Measurements from ENCODE around the gene ZNF837.
A peak's percentile ranks its signal among the peaks of the same experiment; 100 is the strongest.
"Not testable (repeated sequence)": the region's sequence is repeated elsewhere in the genome, so short reads cannot be mapped to it uniquely, and the experiment has no call there.

ZNF837 gene

DNA sequence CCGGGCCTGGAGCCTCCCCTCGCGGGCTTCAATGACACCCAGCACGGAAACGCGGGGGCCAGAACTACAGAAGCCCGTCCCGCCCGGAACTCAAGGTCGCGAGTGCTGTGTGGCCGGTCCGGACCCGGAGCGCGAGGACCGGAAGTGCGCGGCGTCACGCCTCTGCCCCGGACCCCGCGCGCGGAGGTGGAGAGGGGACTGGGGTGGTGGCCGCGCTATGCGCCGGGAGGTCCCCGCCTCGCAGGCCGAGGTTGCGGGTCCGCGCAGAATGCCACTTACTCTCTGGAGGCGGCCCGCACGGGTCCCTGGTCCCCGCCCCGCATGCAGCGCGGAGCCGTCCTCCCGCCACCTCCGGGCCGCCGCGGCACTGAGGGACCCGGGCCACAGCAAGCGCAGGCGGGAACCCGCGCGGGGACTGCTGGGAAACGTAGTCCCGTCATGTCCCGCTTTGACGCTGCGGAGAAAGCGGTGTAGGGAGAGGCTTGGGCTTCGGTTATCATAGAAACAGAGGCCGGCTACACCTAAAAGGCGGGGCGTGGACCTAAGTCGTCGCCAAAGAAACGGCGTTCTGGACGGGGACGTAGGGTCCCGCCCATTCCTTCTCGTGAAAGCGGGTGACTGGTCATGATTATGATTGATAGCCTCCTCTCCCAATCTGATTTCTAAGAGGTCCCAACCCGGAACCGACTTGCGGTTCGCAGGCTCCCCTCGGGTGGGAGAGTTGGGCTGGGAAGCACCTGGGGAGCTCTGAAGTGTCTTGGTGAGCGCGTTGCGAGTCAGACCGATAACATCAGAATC lies at the start of gene ZNF837:
ZNF837 (minus strand) TSS at position 369 of the 798 bp plus-strand sequence. CDS start 11,698 bp downstream, outside the sequence.
- FAIRE-seq: peak; percentile 99

DNA sequence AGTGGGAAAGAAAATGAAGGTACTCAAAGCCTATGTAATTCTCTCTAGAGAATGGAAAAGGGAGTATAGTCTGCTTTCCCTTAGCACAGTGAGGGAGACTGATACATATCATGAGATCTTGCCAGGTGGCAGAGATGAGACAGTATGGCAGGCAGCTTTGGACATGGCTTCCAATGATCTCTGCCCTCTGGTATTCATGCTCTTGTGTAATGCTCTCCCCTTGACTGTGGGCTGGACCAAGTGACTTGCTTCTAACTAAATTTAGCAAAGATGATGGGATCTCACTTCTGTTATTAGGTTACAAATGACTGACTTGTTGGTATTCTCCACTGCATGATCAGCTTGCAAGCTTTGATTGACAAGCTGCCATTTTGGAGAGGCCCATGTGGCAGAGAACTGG lies 48.9 kb upstream of the ZNF837 start:
- no peak for FAIRE-seq

DNA sequence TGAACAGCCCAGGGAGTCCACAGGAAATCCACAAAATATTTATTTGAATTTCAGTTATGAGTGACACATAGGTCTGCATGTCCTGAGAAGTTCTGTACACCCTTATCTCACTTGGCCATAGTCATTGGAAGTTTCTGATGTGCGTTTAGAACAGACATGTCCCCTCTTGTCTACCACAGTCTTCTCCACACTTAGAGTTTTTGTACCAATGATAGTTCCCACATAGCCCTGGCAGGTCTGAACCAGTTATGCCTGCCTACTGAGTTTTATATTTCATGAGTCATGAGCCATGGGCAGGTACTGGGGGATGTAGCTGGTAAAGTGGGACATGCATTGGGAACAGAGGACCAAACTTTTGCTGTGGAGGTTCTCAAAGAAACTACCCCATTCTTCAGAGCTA lies 47.8 kb upstream of the ZNF837 start:
- FAIRE-seq: no peak

DNA sequence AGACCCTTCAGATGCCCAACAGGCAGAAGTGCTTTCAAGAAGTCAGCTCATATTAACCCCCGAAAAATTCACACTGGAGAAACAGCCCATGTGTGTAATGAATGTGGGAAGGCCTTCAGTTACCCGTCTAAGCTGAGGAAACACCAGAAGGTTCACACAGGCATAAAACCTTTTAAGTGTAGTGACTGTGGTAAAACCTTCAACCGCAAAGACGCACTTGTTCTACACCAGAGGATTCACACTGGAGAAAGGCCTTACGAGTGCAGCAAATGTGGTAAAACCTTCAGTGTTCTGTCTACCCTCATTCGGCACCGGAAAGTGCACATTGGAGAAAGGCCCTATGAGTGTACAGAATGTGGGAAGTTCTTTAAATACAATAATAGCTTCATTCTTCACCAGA lies 36.2 kb upstream of the ZNF837 start:
- FAIRE-seq: no peak

DNA sequence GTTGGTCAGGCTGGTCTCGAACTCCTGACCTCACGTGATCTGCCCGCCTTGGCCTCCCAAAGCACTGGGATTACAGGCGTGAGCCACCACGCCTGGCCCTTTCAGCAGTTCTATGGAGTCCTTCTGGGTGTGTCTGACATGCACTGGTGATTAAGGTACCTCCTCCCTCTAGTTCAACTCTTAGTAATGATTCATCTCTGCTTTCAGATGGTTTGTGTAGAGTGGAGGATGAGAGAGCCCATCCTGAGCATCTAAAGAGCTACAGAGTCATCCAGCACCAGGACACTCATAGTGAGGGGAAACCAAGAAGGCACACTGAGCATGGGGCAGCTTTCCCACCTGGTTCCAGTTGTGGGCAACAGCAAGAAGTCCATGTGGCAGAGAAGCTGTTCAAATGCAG lies 35.8 kb upstream of the ZNF837 start:
- FAIRE-seq: no peak

DNA sequence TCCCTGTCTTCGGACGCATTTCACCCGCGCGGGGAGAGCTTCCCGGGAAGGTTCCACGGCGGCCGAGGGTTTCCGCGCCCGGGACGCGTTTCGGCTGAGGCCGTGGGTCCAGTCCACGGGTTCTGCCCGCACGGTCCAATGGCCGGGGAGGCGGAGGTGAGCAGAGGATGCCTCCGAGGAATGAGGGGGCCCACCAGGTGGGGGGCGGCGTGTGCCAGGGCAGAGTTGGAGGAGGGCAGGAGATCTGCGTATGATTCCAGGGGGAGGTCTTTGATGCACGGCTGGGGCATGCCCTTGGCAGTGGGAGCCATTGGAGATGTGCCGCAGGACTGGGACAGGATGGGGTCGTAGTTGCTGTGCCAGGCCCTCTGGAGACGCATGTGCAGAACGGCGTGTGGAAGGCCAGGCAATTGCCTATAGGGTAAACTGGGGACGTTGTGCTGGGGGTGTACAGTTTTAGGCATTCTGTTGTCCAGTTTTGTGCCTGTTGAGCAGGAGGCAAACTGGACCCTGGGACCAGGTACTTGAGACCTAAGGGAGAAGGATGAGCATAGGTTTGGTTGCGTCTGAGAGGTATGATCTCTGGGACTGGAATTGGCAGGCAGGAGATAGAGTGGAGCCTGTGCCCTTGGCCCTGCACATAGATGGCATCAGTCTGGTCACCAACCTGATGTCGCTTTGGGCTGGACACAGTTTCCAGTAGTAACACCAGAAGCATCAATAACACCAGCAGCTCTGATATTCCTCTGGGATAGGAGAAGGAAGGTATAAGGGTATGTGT lies 28.4 kb upstream of the ZNF837 start:
- FAIRE-seq: no peak

DNA sequence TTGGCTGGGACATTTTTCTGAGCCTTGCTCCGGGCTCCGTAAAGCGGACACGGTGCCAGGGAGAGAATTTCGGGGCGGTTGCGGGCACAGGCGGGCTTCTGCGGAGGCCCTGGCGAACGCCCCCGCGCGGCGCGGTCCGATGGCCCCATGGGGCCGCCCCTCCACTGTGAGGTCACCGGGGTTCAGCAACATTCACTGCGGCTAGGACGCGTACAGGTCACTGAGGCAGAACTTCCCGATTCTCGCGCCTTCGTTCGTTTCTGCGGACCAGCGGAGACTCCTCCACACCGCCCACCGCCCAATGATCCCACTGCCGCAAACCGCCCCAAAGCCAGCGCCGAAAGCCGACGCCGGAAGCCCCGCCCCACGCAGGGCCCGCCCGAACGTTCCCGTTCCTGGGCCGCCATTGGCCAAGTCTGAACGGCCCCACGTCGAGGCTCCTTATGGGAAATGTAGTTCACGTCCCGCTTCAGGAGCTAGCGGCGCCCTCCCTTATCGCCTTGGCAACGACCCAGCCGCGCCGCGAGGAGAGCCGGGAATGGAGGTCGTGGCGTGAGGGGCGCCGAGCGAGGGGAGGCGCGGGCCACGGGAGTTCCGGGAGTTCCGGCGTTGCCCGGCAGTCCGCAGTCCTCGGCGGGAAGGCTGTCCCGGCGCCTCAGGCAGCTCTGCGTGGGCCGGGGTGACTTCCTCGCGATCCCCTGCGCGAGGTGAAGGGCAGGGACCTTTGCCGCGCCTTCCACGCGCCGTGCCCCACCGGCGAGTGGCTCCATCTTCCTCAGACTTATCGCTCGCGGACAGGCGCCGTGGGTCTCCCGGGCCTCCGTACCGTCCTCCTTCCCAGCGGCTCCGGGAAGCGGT lies 27.6 kb upstream of the ZNF837 start, which contains the start of gene ZNF584:
ZNF584 (plus strand) TSS at position 498 of the 858 bp plus-strand sequence. CDS start 499 bp downstream, outside the sequence.
- FAIRE-seq: no peak

DNA sequence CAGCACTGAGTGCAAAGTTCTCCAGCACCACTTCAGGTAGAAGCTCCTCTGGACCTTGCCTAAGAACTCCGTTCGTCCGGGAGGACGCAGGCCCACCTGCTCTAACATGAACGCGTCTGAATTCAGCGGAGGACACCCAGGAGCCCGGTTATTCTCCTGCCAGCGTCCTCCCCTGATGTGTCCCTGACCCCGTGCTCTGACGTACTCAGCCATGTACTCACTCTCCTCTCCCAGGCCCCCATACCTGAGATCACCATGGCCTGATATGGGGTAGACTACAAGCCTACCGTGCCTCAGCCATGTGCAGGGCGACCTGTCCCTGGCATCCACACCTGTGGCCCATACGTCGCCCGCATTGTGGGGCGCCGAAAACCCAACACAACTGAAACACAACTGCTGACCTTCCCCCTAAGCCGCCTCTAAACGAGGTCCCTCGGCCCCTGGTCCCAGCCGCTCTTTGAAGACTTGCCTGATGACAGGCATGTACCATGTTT lies 26.9 kb upstream of the ZNF837 start:
- FAIRE-seq: no peak

DNA sequence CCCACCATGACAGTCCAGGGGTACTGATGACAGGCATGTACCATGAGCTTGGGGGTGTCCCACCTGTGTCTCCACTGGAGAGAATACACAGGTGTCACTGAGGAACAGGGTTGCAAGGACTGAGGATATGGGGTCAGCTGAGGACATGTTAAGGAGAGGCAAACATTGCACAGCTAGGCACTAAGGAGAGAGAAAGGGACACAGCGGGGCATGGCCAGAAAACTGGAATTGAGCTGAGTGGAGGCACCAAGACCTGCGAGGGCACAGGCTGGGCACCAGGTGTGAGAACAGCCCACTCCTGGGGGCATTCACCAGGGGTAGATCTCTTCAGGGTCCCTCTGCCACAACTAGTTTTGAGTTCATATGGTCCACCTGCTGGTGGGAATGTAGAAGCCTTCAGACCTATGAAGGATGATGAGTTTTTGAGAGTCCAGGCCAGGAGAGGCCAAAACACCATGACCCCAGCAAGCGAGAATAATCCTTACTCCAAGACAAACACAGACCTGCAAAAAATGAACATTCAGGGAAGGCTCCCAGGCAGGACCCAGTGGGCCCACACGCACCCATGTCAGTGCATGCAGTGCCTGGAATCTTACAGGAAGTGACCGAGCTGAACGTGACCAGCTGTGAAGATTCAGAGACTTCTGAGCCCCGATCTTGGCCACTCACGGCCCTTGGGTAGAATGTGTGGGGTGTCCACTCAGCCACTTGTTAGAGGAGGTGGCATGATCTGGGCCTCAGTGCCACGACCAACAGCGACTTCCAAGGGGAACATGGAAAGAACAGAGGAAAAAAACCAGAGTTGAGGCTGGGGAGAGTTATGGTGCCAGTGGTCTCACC lies 26.2 kb upstream of the ZNF837 start:
- FAIRE-seq: no peak

DNA sequence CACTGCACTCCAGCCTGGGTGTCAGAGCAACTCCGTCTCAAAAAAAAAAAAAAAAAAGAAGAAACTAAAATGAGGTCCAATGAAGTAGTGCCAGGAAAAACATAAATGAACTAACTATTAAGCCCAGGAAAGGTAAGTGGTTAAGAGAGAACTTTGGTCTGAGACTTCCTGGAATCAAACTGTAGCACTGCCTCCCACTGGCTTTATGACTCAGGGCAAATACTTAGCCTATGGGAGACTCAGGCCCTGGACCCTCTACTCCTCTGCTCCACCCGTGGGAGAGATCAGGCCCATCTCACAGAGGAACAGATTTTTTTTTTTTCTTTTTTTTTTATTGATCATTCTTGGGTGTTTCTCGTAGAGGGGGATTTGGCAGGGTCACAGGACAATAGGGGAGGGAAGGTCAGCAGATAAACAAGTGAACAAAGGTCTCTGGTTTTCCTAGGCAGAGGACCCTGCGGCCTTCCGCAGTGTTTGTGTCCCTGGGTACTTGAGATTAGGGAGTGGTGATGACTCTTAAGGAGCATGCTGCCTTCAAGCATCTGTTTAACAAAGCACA lies 23.2 kb upstream of the ZNF837 start:
- not testable (repeated sequence) for FAIRE-seq

DNA sequence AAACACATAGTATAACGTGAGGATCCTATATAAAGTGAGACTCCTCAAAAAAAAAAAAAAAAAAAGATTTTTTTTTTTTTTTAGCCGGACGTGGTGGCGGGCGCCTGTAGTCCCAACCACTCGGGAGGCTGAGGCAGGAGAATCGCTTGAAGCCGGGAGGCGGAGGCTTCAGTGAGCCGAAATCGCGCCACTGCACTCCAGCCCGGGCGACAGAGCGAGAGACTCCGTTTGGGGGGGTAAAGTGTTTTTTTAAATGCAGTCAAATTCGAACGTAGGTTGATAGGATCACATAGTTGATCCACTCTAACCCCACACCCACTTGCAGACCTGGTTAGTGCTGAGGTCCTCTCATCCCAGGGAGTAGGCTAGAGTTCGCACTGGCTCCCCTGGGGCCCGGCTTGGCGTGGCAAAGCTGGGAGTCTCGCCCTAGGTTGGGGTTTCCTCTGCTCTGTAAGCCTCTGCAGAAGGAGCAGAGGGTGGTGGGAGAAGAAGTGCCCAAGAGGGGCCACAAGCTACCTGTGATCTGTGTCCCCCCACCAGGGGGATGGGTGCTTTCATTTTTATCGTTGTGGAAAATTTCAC lies 21.1 kb upstream of the ZNF837 start:
- no peak for FAIRE-seq

DNA sequence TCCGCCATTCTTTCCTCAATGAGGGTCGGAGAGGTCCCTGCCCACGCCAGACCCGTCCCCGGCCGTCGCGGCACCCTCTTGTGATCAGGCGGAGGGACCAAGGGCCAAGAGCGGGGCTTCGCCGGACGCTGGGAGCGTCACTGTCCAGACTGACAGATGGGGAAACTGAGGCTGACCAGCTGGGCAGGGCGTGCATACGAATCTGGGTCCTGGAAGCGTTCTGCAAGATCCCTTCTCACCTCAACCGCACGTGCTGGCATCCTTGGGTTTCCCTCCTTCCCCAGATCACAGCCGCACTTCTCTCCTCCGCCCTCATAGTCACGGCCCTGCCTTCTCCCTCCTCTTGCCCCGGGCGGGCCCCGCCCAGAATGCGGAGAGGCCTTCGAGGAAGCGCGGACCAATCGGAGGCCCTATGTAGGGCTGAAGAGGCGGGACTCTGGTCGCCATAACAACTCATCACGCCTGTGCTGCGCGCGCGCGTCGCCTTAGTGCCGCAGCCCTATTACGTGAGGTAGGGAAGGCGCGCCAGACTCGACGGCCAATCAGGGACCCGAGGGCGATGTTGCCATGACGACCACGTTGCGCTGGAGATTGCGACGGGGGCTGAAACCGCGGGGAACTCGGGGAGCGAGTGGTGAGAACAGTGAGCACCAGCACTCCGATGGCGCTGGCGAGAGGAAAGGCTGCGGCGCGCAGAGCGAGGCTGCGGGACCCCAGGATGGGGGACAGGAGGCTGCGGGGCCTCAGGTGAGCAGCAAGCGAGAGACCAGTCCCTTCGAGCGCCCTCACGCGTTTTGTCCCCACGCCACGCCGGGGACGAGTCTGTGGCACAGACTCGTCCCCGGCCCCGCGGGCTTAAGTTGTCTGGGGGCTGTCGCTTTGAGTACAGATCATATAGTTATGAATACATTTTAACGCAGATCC lies 20.3 kb upstream of the ZNF837 start:
- peak; percentile 99 for FAIRE-seq

DNA sequence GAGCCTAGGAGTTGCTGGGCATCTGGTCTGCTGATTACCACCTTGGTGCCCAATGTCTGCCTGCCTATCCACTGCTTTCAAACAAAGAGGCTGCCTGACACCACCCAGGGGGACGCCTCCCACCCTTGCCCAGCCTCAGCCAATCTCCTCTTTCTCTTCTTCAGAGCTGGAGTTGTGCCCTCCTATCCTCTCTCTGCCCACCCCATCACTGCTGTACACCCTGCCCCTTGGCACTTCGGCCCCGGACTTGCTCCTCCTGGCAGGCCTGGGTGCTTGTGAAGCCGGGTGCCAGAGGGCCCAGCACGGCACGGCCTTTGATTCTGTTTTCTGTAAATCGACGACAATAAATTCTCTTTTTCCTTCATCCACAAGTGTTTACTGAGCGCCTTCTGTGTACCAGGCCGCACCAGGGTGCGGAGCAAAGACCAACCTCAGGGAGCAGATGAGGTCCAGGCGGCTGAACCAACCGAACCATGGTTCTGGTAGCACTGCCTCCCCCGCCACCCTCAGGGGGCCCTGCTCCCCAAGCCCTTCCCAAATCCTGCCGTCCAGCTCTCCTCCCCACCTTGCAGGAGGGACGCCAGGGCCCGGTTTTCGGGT lies 19.6 kb upstream of the ZNF837 start:
- FAIRE-seq: no peak

DNA sequence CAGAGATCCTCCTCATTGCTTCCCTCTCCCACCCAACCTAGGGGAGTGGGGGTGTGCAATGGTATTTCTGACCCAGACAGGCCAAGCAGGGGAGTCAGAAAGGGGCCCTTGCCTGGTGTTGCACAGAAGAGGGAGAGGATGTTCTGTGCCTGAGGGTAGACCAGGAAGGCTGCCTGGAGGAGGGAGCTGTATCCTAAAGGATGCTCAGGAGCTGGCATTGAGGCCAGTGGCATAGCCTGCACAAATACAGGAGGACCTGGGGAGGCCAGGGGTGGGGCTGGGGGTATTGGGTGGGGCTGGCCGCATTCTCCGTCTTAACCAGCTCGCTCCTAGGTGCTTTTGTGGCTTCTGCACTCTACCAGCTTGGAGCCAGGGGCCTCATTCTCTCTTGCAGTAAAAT lies 19.1 kb upstream of the ZNF837 start:
- FAIRE-seq: no peak

DNA sequence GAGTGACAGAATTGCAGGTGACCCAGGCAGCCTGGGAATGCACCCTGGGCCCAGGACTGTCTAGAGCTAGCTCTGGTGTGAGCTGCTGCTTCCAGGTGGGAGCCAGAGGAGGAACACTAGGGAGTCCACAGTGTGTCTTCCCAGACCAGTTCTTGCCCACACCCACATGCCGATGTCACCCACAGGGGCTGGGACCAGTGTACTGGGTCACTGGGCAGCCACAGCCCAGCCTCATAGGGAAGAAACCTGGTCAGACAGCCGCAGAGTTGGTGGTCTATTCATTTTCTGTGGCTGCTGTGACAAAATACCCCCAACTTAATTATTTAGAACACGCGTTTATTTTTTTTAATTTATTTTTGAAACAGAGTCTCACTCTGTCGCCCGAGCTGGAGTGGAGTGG lies 17.7 kb upstream of the ZNF837 start:
- FAIRE-seq: no peak

DNA sequence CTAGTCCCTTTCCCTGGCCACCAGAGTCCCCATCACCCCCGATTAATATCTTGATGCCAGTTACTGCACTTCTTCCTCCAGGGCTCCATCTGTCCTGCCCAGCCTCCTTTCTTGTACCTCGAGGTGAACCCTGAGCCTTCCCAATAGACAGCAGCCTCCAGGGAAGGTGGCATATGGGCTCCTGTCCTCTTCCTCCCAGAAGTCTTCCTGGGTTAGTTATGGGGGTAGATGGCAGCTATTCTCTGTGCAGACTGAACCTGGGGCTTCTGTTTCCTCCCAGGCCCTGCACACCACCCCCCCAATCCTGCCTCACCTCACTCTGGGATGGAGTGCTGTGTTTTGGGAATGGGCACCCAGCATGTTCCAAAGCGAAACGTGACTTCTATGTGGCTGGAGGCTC lies 17.3 kb upstream of the ZNF837 start:
- no peak for FAIRE-seq

DNA sequence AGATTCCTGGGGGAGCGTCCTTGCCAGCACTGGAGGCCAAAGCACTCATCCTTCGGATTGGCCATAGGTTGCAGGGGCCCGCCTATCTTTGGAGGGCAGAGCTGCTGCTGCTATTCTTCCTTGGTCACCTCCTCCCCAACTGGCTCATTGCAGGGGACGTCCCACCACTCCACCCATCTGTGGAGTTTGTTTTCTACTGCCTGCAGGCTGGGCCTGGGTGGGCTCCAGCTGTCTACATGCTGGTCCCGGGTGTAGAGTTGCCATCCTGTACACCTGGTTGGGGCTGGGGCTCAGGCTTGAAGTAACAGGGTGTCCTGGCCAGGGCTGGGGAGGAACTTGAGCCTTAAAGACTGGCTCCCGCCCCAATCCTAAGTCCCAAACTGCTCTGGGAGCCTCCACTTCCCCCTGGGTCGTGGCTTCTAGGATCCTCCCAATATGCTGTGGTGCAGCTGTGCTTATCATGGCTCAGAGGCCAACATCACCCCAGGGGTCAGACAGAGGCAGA lies 16.8 kb upstream of the ZNF837 start:
- FAIRE-seq: no peak

DNA sequence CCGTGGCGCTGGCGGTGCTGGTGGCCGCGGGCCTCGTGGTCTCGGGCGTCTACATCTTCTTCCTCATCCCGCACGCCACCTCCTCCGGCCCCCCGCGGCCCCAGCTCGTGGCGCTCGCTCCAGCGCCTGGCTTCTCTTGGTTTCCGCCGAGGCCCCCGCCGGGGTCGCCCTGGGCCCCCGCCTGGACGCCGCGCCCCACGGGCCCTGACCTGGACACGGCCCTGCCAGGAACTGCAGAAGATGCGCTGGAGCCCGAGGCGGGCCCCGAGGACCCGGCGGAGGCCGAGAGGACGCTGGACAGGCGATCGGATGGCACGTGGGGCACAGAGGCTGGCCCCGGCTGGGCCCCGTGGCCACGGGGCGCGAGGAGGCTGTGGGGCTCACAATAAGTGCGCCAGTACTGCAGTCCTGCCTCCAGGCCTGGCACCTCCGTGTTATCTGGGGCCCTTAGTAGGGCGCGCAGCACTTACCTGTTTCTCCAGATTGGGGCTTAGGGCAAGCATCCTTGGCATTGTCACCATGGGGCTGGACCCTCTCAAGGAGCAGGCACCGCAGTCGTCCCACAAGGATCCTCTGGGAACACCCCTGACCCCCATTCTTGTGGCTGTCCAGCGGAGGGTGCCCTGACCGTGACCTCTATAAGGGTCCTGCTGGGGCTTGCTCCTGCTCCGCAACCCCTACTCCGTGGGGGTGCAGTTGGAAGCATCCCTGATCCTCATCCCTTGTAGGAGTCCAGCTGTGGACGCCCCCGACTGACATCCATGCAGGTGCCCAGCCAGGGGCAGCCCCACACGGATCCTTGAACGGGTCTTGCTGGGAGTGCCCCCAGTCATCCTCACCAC lies 16.1 kb upstream of the ZNF837 start:
- no peak for FAIRE-seq
